Psoas muscle (tissue), 8 donors: ENCODE results near the gene DOHH. TPM values are rescaled to one million over a fixed set of nuclear protein-coding genes. Genes with fewer than 3 reads are reported as not detected.

Experiments used
- ATAC-seq, 4 donors: fragments of 200-7000 bp; cut with Tn5 transposase; one replicate each; pipeline ENCODE4 v1.9.1; 2020; ENCODE audit warnings: moderate library complexity in 3 of 4, mild to moderate bottlenecking in 2 of 4
- DNase-seq, 2 donors: peaks; one replicate each; pipeline ENCODE4 v3.0.0-alpha.2; 2020
- H3K27ac ChIP-seq: fragments of 200-600 bp; one replicate; pipeline ENCODE4 v1.8.0; 2022
- H3K27me3 ChIP-seq, 3 donors: fragments of 200-600 bp in 1 of 3; one replicate each; pipeline versions ENCODE4 v1.6.1 to v1.8.0; 2013 to 2022; ENCODE audit warnings: low read length in 2 of 3, mild to moderate bottlenecking in 2 of 3, moderate library complexity in 1 of 3; ENCODE audit not compliant: insufficient read depth in 3 of 3
- H3K36me3 ChIP-seq, 2 donors: fragments of 200-600 bp in 1 of 2; one replicate each; pipeline versions ENCODE4 v1.6.1 to v1.8.0; 2013 to 2022; ENCODE audit warnings: low read depth in 1 of 2, mild to moderate bottlenecking in 1 of 2, moderate library complexity in 1 of 2; ENCODE audit not compliant: insufficient read depth in 1 of 2
- H3K4me1 ChIP-seq: fragments of 200-600 bp; one replicate; pipeline ENCODE4 v1.8.0; 2022
- H3K4me3 ChIP-seq: fragments of 200-600 bp; one replicate; pipeline ENCODE4 v1.8.0; 2022; ENCODE audit warnings: mild to moderate bottlenecking
- H3K9me3 ChIP-seq: fragments of 200-600 bp; one replicate; pipeline ENCODE4 v1.8.0; 2022
- CTCF ChIP-seq: fragments of 200-600 bp; IDR thresholded peaks from one replicate; pipeline ENCODE4 v1.8.0; 2022; ENCODE audit warnings: antibody characterized with exemption
- WGBS, 3 donors: extraction: QIAGEN DNeasy Blood & Tissue Kit; methylation state at CpG; one replicate each; pipeline versions ENCODE4 v1.1.6 to v1.1.7; 2013; 5-methylcytosine and 5-hydroxymethylcytosine counted together
- intact Hi-C, 2 donors: fragments of 100-400 bp; cut with DNase I; formaldehyde crosslinking; loops; one replicate each; pipeline versions ENCODE4 v1.11.0 to v1.14.2; 2022
- polyA plus RNA-seq, 3 donors: library from polyadenylated mRNA; stranded (reverse); fragments of 200-250 nt; gene quantifications; one replicate each; pipeline ENCODE4 v1.2.3, GENCODE V29; 2013
- total RNA-seq, 4 donors: library from RNA; stranded (reverse); fragmentation: NEBNext Ultra II Directional in 2 of 4; extraction: Animal tissue kit (Norgen Biotek cat#: 25700) in 2 of 4; gene quantifications; one replicate each; pipeline versions ENCODE4 v1.2.1 to v1.2.4, GENCODE V29; 2021 to 2023
- donor health status: healthy with polysubstance abuse.
- donor health status: DM: no; HTN: no; CAD: no; lungs with moderate emphysema.
- donor health status: Bipolar disorder and iron deficiency.
- donor health status: healthy.
- donor health status: DM: yes; HTN: yes; CAD: no.
- donor health status: DM: no; HTN: no; CAD: no.
- donor health status: DM: no; HTN: no; CAD: no.
- donor health status: DM: yes; HTN: yes; CAD: no.

Gene DOHH
- total and polyA plus RNA-seq, 7 donors = 11.5 to 54.3 (median 21.8) TPM

- DNase-seq (no peak), ATAC-seq (no peak)
- intact Hi-C loops = no loop called here
- WGBS, 3 donors = 91 to 96% (median 92%) methylated on average over 28 of the region's 28 CpGs
- Histone ChIP-seq H3K4me1 (no peaks in the 10 kb centered on the region), H3K9me3 (no peaks in the 10 kb centered on the region), H3K27ac (no peak overlapping the region), H3K36me3 (peaks cover 0 to 62% of the 10 kb centered on the region in 2 donors), H3K27me3 (no peaks in the 10 kb centered on the region), H3K4me3 (no peak overlapping the region)
- no peak for TF ChIP-seq CTCF
Measured at GRCh38 chr19:3526507-3527237, 26.2 kb upstream of the DOHH start.

GRCh38 chr19:3524904-3525451 lies 24.5 kb upstream of the DOHH start:
- Histone ChIP-seq H3K9me3 (no peaks in the 10 kb centered on the region), H3K4me1 (no peaks in the 10 kb centered on the region), H3K27me3 (no peaks in the 10 kb centered on the region), H3K27ac (no peak overlapping the region), H3K36me3 (peaks cover 0 to 49% of the 10 kb centered on the region in 2 donors), H3K4me3 (no peak overlapping the region)
- TF ChIP-seq CTCF = no peak
- intact Hi-C loops = no loop called here
- DNase-seq (no peak), ATAC-seq (no peak)
- WGBS, 3 donors = 88 to 92% (median 91%) methylated on average over 20 of the region's 20 CpGs

GRCh38 chr19:3524078-3524842 lies 23.8 kb upstream of the DOHH start:
- Histone ChIP-seq H3K4me3 (no peak overlapping the region), H3K27me3 (no peaks in the 10 kb centered on the region), H3K4me1 (no peaks in the 10 kb centered on the region), H3K36me3 (peaks cover 0 to 54% of the 10 kb centered on the region in 2 donors), H3K9me3 (no peaks in the 10 kb centered on the region), H3K27ac (no peak overlapping the region)
- ATAC-seq = no peak
- WGBS, 3 donors = 93 to 95% (median 93%) methylated on average over 33 of the region's 33 CpGs
- DNase-seq = no peak
- no peak for TF ChIP-seq CTCF
- intact Hi-C loops = no loop called here

- Histone ChIP-seq H3K4me1 (no peaks in the 10 kb centered on the region), H3K9me3 (no peaks in the 10 kb centered on the region), H3K36me3 (peaks cover 0 to 54% of the 10 kb centered on the region in 2 donors), H3K27me3 (no peaks in the 10 kb centered on the region), H3K4me3 (no peak overlapping the region), H3K27ac (no peak overlapping the region)
- WGBS, 3 donors = 85 to 95% (median 91%) methylated on average over 21 of the region's 21 CpGs
- intact Hi-C loops = no loop called here
- no peak for TF ChIP-seq CTCF
- DNase-seq (no peak), ATAC-seq (no peak)
Measured at GRCh38 chr19:3523361-3524077, 23.0 kb upstream of the DOHH start.
